IPS-15b (cell line): Measurements from ENCODE around the gene S100A1.
"Not testable (repeated sequence)": the region's sequence is repeated elsewhere in the genome, so short reads cannot be mapped to it uniquely, and the experiment has no call there.

Source experiments
- H3K27me3 ChIP-seq: one replicate; pipeline ENCODE4 v1.6.1; 2013; ENCODE audit warnings: low read length; ENCODE audit not compliant: control insufficient read depth, insufficient read depth
- H3K36me3 ChIP-seq: one replicate; pipeline ENCODE4 v1.6.1; 2013; ENCODE audit warnings: low read length; ENCODE audit not compliant: control insufficient read depth, insufficient read depth
- H3K4me1 ChIP-seq: one replicate; pipeline ENCODE4 v1.6.1; 2013; ENCODE audit warnings: mild to moderate bottlenecking, low read length; ENCODE audit not compliant: control insufficient read depth, insufficient read depth
- H3K4me3 ChIP-seq: one replicate; pipeline ENCODE4 v1.5.1; 2013; ENCODE audit warnings: low read depth, low read length
- H3K9ac ChIP-seq: one replicate; pipeline ENCODE4 v1.6.1; 2013; ENCODE audit warnings: low read depth, mild to moderate bottlenecking, low read length
- H3K9me3 ChIP-seq: one replicate; pipeline ENCODE4 v1.6.1; 2013; ENCODE audit warnings: mild to moderate bottlenecking, low read length; ENCODE audit not compliant: control insufficient read depth, insufficient read depth

The S100A1 gene

DNA sequence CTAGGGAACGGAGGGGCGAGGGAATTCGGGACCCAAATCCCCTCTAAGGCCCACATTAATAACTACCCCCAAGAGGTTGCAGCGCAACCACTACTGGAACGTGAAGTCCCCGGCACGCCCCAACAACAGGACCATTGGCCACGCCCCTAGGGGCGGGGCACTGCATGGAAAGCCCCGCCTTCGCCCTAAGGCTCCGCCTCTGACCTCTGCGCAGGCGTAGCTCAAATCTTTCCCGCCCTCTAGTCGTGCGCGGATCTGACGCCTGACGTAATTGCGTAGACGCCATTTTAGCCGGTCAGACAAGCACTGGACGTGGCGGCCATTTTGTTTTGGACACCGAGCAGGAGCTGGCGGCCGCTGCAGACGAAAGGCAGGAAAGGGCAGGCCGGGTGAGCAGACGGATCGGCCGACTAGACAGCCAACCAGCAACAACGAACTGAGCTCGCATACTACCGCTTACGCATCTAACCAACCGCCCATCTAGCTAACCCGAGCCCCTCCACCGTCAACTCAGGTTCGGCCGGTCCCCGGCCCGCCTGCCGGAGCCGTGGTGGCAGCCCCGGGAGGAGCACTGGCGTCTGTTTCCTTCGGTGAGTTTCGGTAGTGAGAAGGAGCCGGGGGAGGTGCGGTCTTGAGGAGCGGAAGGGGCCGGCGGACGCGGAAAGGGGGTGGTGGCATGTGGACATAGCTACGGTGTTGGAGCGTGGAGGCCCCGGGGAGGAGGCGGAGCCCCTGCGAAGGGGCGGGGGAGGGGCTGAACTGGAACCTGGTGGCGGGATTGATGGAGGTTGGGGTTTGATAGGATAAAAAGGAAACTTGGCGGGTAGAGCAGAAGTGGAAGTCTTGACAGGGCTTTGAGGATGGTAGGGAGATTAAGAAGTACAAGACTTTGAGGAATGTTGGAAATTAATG is 5.8 kb downstream of the S100A1 start, which contains the start of gene CHTOP:
Gene CHTOP (plus strand): TSS at position 313 of the 912 bp plus-strand sequence. CDS start 2,523 bp downstream, outside the sequence.
- peak within 1 kb of the TSS; percentile 99 for H3K4me3 ChIP-seq
- no peaks in the 10 kb centered on the region for H3K9me3 ChIP-seq
- H3K9ac ChIP-seq: peak within 1 kb of the TSS; percentile 100
- no peaks in the 10 kb centered on the region for H3K27me3 ChIP-seq
- no peaks in the 10 kb centered on the region for H3K4me1 ChIP-seq
- peaks cover 21% of the 10 kb centered on the region for H3K36me3 ChIP-seq

DNA sequence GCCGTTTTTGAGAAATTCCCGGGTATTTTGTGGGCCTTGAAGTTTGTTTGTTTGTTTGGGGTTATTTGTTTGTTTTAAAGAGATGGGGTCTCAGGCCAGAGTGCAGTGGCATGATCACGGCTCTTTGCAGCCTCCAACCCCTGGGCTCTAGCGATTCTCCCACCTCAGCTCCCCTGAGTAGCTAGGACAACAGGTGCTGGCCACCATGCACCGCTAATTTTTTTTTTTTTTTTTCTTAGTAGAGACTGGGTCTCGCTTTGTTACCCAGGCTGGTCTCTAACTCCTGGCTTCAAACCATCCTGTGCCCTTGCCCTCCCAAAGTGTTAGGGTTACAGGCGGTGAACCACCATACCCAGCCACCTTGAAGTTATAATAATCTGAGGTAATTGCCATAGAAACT is 7.6 kb downstream of the S100A1 start:
- no peak overlapping the region for H3K4me3 ChIP-seq

GRCh38 chr1:153636312-153636711 is 8.1 kb downstream of the S100A1 start:
- H3K27me3 ChIP-seq: no peaks in the 10 kb centered on the region
- H3K36me3 ChIP-seq: peaks cover 40% of the 10 kb centered on the region
- H3K9ac ChIP-seq: no peak overlapping the region
- no peak overlapping the region for H3K4me3 ChIP-seq
- no peaks in the 10 kb centered on the region for H3K9me3 ChIP-seq
- no peaks in the 10 kb centered on the region for H3K4me1 ChIP-seq

More for the DNA sequence above, 7.6 kb downstream of the S100A1 start:
- peaks cover 37% of the 10 kb centered on the region for H3K36me3 ChIP-seq
- H3K9me3 ChIP-seq: no peaks in the 10 kb centered on the region
- H3K27me3 ChIP-seq: no peaks in the 10 kb centered on the region
- no peaks in the 10 kb centered on the region for H3K4me1 ChIP-seq
- no peak overlapping the region for H3K9ac ChIP-seq

DNA sequence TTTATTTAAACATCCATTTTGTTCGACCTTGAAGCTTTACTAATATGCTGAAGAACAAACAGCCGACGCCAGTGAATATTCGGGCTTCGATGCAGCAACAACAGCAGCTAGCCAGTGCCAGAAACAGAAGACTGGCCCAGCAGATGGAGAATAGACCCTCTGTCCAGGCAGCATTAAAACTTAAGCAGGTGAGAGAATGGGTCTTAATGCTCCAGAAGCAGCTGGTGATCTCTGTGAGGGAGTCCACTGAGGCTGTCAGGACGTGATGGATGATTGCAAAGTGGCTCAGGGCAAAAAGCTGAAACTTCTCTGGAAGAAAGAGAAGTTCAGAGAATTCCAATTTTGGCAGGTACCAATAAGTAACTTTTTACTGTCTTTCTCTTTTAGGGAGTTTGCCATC is 10.0 kb downstream of the S100A1 start:
- Histone ChIP-seq H3K36me3 (peaks cover 58% of the 10 kb centered on the region), H3K4me1 (no peaks in the 10 kb centered on the region), H3K4me3 (no peak overlapping the region), H3K27me3 (no peaks in the 10 kb centered on the region), H3K9ac (no peak overlapping the region), H3K9me3 (no peaks in the 10 kb centered on the region)

GRCh38 chr1:153639280-153639679 is 11.0 kb downstream of the S100A1 start:
- Histone ChIP-seq H3K4me1 (no peaks in the 10 kb centered on the region), H3K36me3 (peaks cover 67% of the 10 kb centered on the region), H3K4me3 (no peak overlapping the region), H3K27me3 (no peaks in the 10 kb centered on the region), H3K9me3 (no peaks in the 10 kb centered on the region), H3K9ac (no peak overlapping the region)

DNA sequence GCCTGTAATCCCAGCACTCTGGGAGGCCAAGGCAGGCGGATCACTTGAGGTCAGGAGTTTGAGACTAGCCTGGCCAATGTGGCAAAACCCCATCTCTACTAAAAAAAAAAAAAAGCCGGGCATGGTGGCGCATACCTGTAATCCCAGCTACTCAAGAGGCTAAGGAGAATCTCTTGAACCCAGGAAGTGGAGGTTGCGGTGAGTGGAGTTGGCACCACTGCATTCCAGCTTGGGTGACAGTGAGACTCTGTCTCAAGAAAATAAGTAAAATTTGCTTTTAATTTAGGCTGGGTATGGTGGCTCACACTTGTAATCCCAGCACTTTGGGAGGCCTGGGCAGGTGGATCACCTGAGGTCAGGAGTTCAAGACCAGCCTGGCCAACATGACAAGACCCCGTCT is 12.0 kb downstream of the S100A1 start:
- H3K9me3 ChIP-seq, H3K4me3 ChIP-seq, H3K4me1 ChIP-seq, H3K27me3 ChIP-seq, H3K9ac ChIP-seq: not testable (repeated sequence)
- H3K36me3 ChIP-seq: peaks cover 70% of the 10 kb centered on the region

DNA sequence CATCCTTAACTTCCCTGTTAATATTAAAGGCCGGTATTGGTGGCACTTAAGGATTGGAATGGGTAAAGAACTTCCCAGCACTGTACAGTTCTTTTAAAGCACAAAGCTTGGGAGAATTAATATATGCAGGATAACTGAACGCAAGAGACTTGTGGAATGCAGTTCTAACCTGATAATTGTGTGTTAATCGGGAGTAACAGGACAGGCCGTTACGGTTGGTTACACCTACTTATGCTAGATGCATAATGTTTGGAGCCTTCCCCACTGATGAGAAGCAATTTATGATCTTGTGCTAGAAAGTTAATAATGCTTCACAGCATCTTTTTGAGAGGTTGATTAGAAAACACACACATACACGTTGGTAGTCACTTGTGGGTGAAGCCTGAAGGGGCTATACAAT is 12.6 kb downstream of the S100A1 start:
- no peaks in the 10 kb centered on the region for H3K4me1 ChIP-seq
- H3K9me3 ChIP-seq: no peaks in the 10 kb centered on the region
- no peak overlapping the region for H3K9ac ChIP-seq
- H3K36me3 ChIP-seq: peaks cover 76% of the 10 kb centered on the region
- no peak overlapping the region for H3K4me3 ChIP-seq
- H3K27me3 ChIP-seq: no peaks in the 10 kb centered on the region

GRCh38 chr1:153642161-153642560 is 13.9 kb downstream of the S100A1 start:
- peaks cover 71% of the 10 kb centered on the region for H3K36me3 ChIP-seq
- H3K4me1 ChIP-seq: peaks cover 3% of the 10 kb centered on the region
- no peak overlapping the region for H3K9ac ChIP-seq
- no peak overlapping the region for H3K4me3 ChIP-seq
- no peaks in the 10 kb centered on the region for H3K27me3 ChIP-seq
- H3K9me3 ChIP-seq: no peaks in the 10 kb centered on the region

DNA sequence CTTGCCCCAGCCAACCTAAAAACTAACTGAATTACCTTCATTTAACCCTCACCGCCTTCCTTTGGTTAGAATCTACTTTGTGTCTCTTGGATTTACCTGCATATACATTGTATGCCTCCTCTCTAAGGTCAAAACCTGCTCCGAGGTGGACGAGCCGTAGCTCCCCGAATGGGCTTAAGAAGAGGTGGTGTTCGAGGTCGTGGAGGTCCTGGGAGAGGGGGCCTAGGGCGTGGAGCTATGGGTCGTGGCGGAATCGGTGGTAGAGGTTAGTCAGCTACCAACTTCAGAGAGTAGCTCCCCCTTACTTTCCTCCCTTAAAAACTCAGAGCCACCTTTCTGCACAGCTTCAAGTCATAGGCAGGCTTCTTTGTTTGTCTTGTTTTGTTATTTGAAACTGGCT is 14.9 kb downstream of the S100A1 start:
- no peak overlapping the region for H3K9ac ChIP-seq
- no peaks in the 10 kb centered on the region for H3K9me3 ChIP-seq
- no peak overlapping the region for H3K4me3 ChIP-seq
- H3K4me1 ChIP-seq: peaks cover 3% of the 10 kb centered on the region
- H3K36me3 ChIP-seq: peaks cover 65% of the 10 kb centered on the region
- H3K27me3 ChIP-seq: no peaks in the 10 kb centered on the region

DNA sequence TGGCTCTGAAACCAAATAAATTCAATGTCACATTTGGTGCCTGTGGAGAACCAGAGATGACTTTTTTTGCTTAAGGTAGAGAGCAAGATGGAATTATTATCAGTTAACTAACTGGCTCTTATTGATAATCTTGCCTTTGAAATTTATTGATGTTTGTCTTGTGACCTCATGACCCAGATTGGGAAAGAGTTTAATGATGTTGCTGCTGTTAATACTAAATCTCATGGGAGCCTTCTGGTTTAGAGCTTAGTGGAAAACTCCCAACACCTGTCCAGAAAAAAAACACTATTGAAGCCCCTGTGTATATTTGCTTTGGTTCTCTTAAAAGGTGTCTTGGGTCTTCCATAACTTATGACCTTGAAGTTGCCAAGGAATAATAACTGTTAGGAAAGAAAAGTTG is 15.6 kb downstream of the S100A1 start:
- Histone ChIP-seq H3K4me1 (peaks cover 3% of the 10 kb centered on the region), H3K9me3 (no peaks in the 10 kb centered on the region), H3K4me3 (no peak overlapping the region), H3K9ac (no peak overlapping the region), H3K27me3 (no peaks in the 10 kb centered on the region), H3K36me3 (peaks cover 60% of the 10 kb centered on the region)

DNA sequence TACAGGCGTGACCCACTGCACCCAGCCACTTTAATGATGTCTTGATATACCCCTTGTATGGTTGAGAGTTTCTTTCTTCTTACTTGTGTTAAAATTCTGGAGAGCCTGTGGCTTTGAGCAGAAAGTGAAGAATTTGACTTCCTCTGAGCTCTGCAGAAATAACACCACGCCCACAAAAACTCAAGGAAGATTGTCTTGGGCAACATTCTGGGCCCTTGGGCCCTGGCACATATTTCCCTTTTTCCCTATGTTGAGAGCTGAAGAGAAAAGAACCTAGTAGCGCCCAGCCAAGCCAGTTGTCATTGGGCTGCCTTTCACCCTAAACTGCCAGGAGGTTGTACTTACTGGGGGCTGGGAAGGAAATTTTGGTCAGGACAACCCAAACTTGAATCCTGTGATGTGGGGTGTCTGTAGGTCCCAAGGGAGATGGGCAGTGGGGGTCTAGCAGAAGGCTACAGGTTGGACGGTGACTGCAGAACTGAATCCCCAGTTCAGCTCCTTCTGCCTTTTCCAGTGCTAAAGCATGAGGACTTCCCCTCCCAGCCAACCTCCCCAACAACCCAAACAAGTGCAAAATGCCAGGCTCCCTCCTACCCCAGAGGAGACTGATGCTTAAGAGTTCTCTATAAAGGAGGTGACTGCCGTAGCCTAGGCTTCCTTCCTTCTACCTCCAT is 18.6 kb downstream of the S100A1 start:
- Histone ChIP-seq H3K4me1 (peaks cover 3% of the 10 kb centered on the region), H3K9me3 (no peaks in the 10 kb centered on the region), H3K36me3 (peaks cover 36% of the 10 kb centered on the region), H3K4me3 (no peak overlapping the region), H3K27me3 (no peaks in the 10 kb centered on the region), H3K9ac (no peak overlapping the region)

DNA sequence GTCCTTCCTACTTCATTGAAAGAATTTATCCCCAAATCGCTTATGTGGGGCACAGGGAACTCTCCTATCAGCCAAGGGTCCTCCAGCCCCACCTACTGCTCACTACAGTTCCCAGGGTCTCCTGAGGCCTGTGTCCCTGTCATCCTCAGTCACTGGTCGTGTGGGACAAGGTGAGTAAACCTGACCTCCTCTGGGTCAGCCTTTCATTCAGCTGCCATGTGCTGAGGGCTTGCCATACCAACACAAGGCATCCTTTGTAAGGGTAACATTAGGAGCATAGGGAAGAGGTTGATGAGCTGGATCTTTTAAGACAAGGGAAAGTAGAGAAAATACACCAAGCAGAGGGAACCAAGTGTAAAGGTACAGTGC is 19.1 kb downstream of the S100A1 start:
- Histone ChIP-seq H3K36me3 (peaks cover 31% of the 10 kb centered on the region), H3K9me3 (no peaks in the 10 kb centered on the region), H3K27me3 (no peaks in the 10 kb centered on the region), H3K9ac (no peak overlapping the region), H3K4me1 (peaks cover 3% of the 10 kb centered on the region), H3K4me3 (no peak overlapping the region)
